Breast epithelium (tissue), 4 donors: Measurements from ENCODE around the gene NFIB. TPM values are rescaled to one million over a fixed set of nuclear protein-coding genes. Genes with fewer than 3 reads are reported as not detected.

Experiments used
- DNase-seq, 2 donors: peaks; one replicate each; pipeline ENCODE4 v3.0.0-alpha.2; 2019; ENCODE audit warnings: low spot score in 2 of 2
- H3K27ac ChIP-seq, 2 donors: fragments of 200-600 bp; sonication (generic) in 1 of 2; one replicate each; pipeline ENCODE4 v1.5.1; 2016 to 2019; ENCODE audit warnings: mild to moderate bottlenecking in 1 of 2
- H3K27me3 ChIP-seq, 2 donors: fragments of 200-600 bp; sonication (generic) in 1 of 2; one replicate each; pipeline versions ENCODE4 v1.5.1 to v1.6.0; 2017 to 2019; ENCODE audit warnings: control low read depth in 1 of 2, mild to moderate bottlenecking in 1 of 2
- H3K36me3 ChIP-seq: fragments of 200-600 bp; one replicate; pipeline ENCODE4 v1.5.1; 2019
- H3K4me1 ChIP-seq, 2 donors: fragments of 200-600 bp; sonication (generic); one replicate each; pipeline ENCODE4 v1.5.1; 2016 to 2019; ENCODE audit warnings: control low read depth in 1 of 2
- H3K4me3 ChIP-seq, 3 donors: fragments of 200-600 bp; sonication (generic); 1 replicate in 2 of 3; 2 replicates in 1 of 3; pipeline ENCODE4 v1.5.1; 2016 to 2019; ENCODE audit warnings: mild to moderate bottlenecking in 3 of 3, moderate library complexity in 2 of 3
- H3K9me3 ChIP-seq, 2 donors: fragments of 200-600 bp; sonication (generic) in 1 of 2; one replicate each; pipeline ENCODE4 v1.5.1; 2016 to 2019; ENCODE audit warnings: control low read depth in 1 of 2
- CTCF ChIP-seq, 3 donors: fragments of 450-650 bp; IDR thresholded peaks; one replicate each; pipeline ENCODE4 v1.5.1; 2016 to 2017; ENCODE audit warnings: antibody characterized with exemption in 3 of 3, mild to moderate bottlenecking in 3 of 3, moderate library complexity in 3 of 3
- POLR2A ChIP-seq: fragments of 450-650 bp; IDR thresholded peaks from one replicate; pipeline ENCODE4 v1.6.1; 2016; ENCODE audit warnings: antibody characterized with exemption, mild to moderate bottlenecking, moderate library complexity
- POLR2AphosphoS5 ChIP-seq, 3 donors: sonication (generic); formaldehyde crosslinking; IDR thresholded peaks; one replicate each; pipeline ENCODE4 v1.6.1; 2017; ENCODE audit warnings: antibody characterized with exemption in 3 of 3
- intact Hi-C: fragments of 100-400 bp; cut with DNase I; formaldehyde crosslinking; loops from one replicate; pipeline ENCODE4 v1.15.1; 2023; ENCODE audit warnings: low total_unique reads
- total RNA-seq, 3 donors: library from RNA; depleted of rRNA; stranded (reverse); fragments of >200 nt; gene quantifications; one replicate each; pipeline ENCODE4 v1.1.0, GENCODE V29; 2016

NFIB gene
- total RNA-seq, 3 donors from 2014 or later: 95.2 to 237 (median 105) TPM

DNA sequence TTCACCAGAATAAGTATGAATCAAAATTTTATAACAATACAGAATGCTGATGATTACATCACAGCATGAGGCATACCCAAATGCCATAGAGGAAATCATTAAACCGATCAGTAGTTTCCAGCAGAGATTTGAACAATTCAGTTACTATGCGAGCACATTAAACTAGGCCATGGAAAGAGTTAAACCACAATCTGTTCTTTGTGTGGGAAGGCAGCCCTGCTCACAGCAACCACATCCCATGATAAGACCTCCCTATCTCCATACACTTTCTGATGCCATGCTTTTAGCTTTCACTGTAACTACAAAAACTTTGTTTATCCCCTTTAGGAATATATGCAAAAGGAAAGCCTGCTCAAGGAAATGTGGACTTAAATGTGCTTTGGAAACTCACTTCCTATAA is 4.5 kb downstream of the NFIB start:
- DNase-seq: no peak
- Histone ChIP-seq H3K27me3 (no peaks in the 10 kb centered on the region), H3K4me1 (peaks cover 0 to under 1% of the 10 kb centered on the region in 2 donors), H3K27ac (peak overlapping the region; percentile 49 to 96), H3K9me3 (no peaks in the 10 kb centered on the region), H3K4me3 (peak overlapping the region; percentile 73 to 83 (median 79)), H3K36me3 (no peaks in the 10 kb centered on the region)
- TF ChIP-seq CTCF (IDR thresholded peaks at IDR 0.05): no peak
- TF ChIP-seq POLR2A: no peak
- no peak for TF ChIP-seq POLR2AphosphoS5 (IDR thresholded peaks at IDR 0.05)
- intact Hi-C loops: loop anchor here (5.0 kb wide), 1 partner anchor 112 kb away; no protein-coding TSS in a partner anchor

GRCh38 chr9:14308853-14309145 is 5.1 kb downstream of the NFIB start:
- H3K4me1 ChIP-seq: peaks cover 0 to 7% of the 10 kb centered on the region in 2 donors
- TF ChIP-seq CTCF (IDR thresholded peaks at IDR 0.05) (no peak), POLR2A (no peak), POLR2AphosphoS5 (IDR thresholded peaks at IDR 0.05) (no peak)
- peak overlapping the region; percentile 73 to 83 (median 79) for H3K4me3 ChIP-seq

DNA sequence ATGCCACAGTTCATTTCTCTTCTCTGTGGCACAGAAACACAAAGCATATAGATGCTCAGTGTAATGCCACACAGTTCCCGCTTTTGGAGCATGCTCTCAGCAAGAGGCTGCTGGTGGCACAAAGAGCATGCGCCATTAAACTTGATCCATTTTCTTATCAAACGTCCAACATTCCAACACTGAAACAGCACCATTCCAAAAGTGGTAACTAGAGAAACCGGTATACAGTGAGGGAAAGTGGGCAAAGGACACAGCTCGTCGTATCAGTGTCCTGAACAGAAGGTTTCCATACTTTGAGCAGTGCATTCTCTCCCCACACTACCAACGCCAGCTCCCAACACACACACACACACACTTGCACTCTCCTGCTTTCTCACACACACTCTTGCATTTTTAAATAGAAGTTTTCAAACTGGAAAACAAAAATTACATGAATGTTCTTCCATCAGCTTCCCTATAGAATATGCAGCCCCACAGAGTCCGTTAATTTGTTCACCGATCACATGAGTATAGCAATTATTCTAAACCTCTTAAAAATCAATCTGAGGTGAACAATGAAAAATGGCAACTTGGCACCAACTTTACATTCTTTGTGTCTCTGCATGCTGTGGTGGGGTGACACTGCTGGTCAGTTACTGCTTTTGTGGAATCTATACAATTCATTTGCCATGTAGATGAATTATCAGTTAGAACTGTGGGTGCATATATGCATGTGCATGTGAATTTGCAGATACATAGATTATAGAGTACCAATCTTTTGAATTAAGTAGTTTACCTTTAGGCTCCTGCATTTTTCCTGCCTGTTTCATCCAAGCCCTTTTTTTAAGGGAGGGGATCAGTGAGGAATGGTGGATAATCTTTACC is 5.7 kb downstream of the NFIB start:
- peaks cover 0 to 8% of the 10 kb centered on the region in 2 donors for H3K4me1 ChIP-seq
- peak overlapping the region; percentile 49 to 96 for H3K27ac ChIP-seq
- TF ChIP-seq CTCF (IDR thresholded peaks at IDR 0.05) (no peak), POLR2AphosphoS5 (IDR thresholded peaks at IDR 0.05) (no peak), POLR2A (no peak)
- H3K27me3 ChIP-seq: no peaks in the 10 kb centered on the region
- intact Hi-C loops: loop anchor here (5.0 kb wide), 1 partner anchor 111 kb away; no protein-coding TSS in a partner anchor
- no peak for DNase-seq
- H3K9me3 ChIP-seq: no peaks in the 10 kb centered on the region
- H3K4me3 ChIP-seq: peak overlapping the region; percentile 73 to 83 (median 79)
- no peaks in the 10 kb centered on the region for H3K36me3 ChIP-seq

More at GRCh38 chr9:14308853-14309145, 5.1 kb downstream of the NFIB start:
- peak overlapping the region; percentile 49 to 96 for H3K27ac ChIP-seq
- H3K36me3 ChIP-seq: no peaks in the 10 kb centered on the region
- intact Hi-C loops: loop anchor here (5.0 kb wide), 1 partner anchor 111 kb away; no protein-coding TSS in a partner anchor
- no peaks in the 10 kb centered on the region for H3K27me3 ChIP-seq
- no peaks in the 10 kb centered on the region for H3K9me3 ChIP-seq
- no peak for DNase-seq

DNA sequence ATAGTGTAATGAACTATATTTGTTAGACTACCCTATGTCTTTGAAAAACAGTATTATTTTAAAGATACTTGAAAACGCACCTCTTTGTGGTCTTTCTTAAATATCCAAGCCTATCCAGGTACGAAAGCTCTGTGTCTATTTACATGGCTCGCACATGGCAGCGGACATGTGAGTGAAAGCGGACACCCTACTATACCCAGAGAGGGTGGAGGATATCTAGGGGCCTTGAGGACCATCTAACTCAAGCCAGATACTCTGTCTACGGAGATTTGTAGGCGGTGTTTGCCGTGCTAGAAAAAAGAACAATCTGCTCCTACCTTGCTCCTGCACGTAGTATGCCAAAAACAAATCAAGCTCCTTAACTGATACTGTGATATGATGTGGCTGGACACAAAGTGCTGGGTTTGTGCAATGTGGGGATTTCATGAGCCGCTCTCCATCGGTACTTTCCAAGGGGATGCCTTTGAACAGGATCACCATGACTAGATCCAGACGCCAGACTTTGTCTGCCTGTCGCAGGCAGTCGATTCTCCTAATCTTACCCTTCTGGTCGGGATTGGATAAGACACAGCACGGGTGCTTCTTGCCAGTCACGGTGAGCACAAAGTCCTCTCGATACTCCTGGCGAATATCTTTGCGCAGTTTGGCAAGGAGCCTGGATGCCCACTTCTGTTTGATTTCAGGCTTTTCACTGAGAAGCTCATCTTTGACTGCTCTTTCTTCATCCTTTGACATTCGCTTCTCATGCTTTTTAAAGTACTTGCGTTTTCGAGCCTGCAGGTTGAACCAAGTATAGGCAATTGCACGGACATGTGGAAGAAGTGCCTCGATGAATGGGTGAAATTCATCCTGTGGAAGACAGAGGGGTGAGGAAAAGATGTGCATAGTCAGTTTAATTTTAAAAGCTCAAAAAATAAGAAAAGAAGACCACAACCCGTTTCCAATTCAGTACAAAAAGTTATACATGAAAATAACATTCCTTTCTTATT is 7.0 kb downstream of the NFIB start:
- intact Hi-C loops: loop anchor here (5.0 kb wide), 1 partner anchor 110 kb away; no protein-coding TSS in a partner anchor
- Histone ChIP-seq H3K27me3 (no peaks in the 10 kb centered on the region), H3K4me3 (peak overlapping the region in 2 of 3 donors; percentile 79 to 83), H3K36me3 (no peaks in the 10 kb centered on the region), H3K9me3 (no peaks in the 10 kb centered on the region), H3K4me1 (peaks cover 0 to 8% of the 10 kb centered on the region in 2 donors), H3K27ac (peak overlapping the region; percentile 39 to 96)
- TF ChIP-seq POLR2A (no peak), CTCF (IDR thresholded peaks at IDR 0.05) (peak in 1 of 3 donors; percentile 20), POLR2AphosphoS5 (IDR thresholded peaks at IDR 0.05) (peak in 2 of 3 donors; percentile 9 to 28)
- DNase-seq: no peak
